22Rv1 (cell line): ENCODE measurements around the gene CYP19A1.

Experiments used
- ZFX ChIP-seq: fragments of 450-650 bp; IDR thresholded peaks from 2 replicates; pipeline ENCODE4 v1.6.1; 2017; ENCODE audit warnings: antibody characterized with exemption, borderline replicate concordance
- TF ChIP-seq, protein P1 (sequence below): fragments of 450-650 bp; IDR thresholded peaks from 2 replicates; pipeline ENCODE4 v1.5.1; 2017; ENCODE audit warnings: mild to moderate bottlenecking

DNA sequence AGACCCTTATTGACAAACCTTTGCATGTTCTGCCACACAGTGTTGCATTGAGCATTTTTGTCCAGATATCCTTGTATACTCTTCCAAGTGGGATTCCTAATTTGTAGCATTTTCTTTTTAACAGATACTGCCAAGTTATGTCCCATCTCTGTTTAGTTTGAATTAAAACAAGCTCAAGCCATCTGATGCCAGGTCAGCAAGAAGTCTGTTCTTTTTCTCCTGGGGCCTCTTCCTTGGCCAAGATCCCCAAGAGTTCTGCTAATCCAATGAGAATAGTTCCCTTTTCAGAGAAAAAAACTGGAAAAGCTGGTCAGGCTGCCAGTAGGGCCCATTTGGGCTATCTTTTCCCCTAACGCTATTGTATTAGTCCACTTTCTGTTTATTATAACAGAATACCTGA lies 32.9 kb upstream of the CYP19A1 start:
- TF ChIP-seq, protein P1, sequence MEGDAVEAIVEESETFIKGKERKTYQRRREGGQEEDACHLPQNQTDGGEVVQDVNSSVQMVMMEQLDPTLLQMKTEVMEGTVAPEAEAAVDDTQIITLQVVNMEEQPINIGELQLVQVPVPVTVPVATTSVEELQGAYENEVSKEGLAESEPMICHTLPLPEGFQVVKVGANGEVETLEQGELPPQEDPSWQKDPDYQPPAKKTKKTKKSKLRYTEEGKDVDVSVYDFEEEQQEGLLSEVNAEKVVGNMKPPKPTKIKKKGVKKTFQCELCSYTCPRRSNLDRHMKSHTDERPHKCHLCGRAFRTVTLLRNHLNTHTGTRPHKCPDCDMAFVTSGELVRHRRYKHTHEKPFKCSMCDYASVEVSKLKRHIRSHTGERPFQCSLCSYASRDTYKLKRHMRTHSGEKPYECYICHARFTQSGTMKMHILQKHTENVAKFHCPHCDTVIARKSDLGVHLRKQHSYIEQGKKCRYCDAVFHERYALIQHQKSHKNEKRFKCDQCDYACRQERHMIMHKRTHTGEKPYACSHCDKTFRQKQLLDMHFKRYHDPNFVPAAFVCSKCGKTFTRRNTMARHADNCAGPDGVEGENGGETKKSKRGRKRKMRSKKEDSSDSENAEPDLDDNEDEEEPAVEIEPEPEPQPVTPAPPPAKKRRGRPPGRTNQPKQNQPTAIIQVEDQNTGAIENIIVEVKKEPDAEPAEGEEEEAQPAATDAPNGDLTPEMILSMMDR = no peak
- no peak for TF ChIP-seq ZFX
